Stimulated activated CD4-positive, alpha-beta T cell treated with anti-CD3 and anti-CD28 coated beads, Interleukin-12 subunit alpha, Interleukin-12 subunit beta, amount 100 ng/mL, for 24 hours (primary cell): Measurements from ENCODE around the gene SIK2.
"Not testable (repeated sequence)": the region's sequence is repeated elsewhere in the genome, so short reads cannot be mapped to it uniquely, and the experiment has no call there.

Experiments used
- DNase-seq, 2 experiments: peaks; one replicate each; pipeline ENCODE4 v3.0.0-alpha.2; 2020; ENCODE audit warnings: low read depth in 2 of 2

SIK2 gene

DNA sequence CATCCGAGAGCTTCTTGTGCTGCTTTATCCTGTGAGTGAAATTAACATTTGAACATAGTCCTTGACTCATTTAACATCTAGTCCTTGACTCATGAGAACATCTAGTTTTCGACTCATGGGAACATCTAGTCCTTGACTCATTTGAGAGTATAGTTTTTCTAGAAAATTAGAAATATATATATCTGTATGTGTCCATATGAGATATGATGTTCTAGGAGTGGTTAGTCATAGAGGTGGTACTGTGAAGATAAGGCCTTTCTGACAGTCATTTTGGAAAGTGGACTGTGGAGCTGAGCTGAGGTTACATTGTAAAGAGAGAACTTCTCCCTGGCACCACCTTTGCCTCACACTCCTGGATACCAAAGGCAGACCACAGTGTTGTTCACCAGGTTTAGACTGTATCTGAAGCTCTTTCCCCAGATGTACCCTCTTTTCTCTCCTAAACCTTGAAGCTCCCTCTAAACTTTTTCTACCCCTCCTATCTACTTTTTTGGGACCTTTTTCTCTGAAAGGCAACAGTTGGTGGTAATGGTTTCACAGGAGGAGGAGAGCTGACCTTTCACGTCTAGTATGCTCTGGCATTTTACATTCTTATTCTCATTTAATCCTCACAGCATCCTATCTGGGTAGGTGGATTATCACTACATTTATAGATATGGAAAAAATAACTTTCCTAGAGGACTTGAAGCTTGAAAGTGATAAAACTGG is 96.8 kb downstream of the SIK2 start:
- DNase-seq: no peak

DNA sequence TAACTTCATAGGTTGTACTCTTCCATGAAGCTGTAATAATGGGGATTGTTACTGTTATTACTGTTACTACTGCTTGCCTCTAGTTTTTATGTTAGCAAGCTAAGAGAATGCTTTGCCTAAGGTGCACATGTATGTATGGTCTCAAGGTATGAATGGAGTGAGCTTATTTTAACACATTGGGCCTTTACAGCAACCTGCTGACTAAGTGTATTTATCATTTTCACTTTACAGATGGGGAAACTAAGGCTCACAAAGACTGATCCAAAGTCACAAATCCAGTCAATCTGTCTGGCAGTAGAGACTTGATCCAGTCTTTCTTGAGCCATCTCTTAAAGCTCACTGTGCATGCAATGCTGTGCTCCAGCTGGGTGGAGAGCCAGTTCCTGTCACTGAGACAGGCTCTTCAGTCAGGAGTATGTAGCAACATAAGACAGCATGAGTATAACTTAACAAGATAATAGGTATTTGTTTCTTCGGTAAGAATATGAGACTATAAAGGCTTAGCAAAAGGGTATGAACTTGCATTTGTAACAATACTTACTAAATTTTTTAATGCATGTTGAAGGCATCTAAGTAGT is 97.4 kb downstream of the SIK2 start:
- DNase-seq: no peak

DNA sequence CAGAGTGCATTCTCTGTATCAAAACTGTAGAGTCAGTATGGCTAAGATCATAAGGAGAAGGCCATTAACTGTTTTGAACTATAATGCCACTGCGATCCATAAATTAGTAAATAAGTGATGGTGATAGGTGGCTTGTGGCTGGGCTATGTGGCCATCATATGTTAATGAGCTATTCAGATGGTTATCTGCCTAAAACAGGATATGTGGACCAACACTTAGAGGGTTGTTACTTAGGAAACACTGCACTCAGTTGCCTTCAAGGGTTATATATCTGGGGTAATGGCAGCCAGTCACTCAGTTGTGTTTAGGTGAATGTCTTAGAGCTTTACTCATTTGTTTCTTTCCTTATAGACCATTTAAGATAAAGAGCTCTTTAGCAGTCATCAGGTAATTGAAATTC is 97.9 kb downstream of the SIK2 start:
- no peak for DNase-seq

DNA sequence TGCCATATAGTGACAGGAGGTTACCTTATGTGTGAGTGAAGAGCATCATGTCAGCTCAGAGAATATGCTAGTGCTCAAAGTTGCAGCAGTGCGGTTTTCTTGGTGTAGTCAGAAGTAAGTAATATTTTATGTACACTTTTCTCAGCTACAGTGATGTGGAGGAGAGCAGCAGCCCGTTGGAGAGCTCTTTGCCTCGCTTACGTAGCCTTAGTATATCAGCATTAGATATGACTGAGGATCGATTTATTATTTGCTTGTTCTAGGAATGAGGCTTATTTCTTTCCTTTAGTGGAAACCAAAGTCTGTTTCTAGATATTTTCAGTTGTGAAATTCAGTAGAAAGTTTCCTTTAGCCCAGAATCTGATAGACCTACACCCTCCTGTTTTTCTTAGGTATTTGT is 100.4 kb downstream of the SIK2 start:
- DNase-seq: no peak

DNA sequence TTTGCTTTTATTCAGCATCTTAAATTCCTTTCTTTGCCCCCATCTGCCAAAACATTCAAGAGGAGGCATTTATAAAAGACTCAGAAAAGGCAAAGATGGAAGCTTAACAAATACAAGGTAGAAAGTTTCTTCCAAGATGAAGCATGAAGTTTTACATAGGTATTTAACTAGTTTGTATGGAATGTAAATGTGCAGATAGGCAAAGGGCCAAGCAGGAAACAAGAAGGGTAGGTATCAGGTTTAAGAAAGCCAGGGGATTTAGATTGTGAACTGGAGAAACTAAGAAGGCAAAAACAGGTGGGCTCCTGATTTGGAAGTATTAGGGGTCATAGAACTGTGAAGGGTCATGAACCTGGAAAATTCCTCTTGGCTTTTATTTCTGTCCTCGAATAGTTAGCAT is 101.3 kb downstream of the SIK2 start:
- no peak for DNase-seq

DNA sequence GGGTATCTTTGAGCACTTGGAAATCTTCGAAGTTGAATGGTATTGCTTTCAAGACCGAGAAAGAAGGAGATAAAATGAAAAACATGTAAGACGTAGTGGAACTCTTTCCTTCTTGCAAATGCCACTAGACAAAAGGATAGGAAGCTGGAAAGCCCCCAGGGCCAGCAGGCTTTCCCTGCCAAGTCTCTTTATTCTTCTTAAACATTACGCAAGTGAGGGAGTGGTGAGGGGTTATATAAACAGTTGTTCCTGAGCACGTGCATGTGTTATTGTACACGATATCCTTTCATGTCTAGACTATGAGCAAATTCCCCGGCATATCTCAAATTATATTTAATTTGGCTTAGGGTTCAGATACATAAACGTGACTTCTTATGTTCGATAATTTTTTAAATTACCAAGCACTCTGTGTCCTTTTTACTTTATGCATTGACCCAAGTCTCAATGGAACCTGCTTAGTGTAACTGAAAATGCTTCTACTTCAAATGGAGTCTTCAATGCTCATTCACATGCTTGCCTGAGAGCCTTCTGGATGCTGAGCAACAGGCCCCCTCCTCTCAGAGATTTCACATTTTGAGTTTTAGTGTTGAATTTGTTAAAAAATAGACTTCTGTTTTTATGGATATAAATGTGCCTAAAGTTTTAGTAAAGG is 104.9 kb downstream of the SIK2 start:
- no peak for DNase-seq

DNA sequence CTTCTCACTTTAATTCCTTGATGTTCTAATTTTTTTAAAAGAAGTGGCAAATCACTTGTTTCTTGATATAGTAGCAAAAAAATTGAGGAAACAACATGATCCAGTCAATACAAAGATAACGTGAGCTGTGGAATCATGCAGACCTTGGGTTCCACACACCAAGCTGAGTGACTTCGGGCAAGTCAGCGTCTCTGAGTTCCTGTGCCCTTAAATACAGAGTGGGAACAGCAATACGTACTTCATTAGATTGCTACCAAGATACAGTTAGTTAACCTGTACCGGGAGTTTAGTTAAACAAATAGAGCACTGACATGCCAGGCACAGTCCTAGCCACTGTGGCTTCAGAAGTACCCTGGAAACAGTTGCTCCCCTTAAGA is 105.4 kb downstream of the SIK2 start:
- DNase-seq: no peak

DNA sequence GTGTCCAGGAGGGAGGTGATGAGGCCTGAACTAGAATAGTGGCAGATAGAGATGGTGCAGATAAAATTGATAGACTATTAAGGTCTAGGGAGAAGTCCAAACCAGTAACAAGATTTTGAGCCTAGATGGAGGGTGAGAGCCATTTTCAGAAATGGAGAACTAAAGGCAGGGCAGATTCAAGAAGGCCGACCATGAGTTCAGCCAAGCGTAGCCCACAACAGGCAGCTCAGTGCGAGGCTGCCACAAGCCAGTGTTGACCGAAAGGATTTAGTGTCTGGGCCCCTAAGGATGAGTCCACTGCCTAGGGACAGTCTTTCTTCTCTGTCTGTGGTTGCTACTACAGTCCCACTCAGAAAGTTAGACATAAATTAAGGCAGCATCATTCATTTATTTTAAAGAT is 112.3 kb downstream of the SIK2 start:
- no peak for DNase-seq

DNA sequence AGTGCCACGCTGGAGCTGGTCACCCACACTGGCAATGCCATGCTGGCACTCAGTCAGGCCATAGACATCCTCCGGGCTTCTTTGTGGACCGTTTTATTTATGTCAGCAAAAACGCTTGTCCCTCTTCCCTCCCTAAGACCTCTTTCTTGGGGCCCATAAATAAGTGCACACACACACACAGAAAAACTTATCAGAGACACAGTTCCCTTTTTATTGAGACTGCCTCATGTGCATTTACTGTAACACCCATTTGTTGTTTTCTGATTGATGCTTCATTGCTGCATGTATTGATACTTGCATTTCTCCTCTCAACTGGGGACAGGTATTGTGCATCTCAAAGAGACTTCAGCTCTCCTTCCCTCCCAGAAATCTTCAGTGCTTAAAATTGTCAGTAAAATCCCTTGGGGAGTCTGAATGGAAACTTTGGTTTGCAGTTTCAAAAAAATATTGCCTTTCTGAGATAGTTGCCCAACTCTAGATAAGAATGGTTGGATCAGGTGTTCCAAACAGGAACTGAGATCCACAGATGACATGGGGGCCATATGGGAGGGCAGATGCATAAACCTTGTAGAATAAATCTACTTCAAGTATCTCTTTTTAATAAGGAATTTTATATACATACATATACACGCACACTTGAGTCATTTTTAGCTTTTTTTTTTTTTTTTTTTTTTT is 113.0 kb downstream of the SIK2 start:
- no peak for DNase-seq

DNA sequence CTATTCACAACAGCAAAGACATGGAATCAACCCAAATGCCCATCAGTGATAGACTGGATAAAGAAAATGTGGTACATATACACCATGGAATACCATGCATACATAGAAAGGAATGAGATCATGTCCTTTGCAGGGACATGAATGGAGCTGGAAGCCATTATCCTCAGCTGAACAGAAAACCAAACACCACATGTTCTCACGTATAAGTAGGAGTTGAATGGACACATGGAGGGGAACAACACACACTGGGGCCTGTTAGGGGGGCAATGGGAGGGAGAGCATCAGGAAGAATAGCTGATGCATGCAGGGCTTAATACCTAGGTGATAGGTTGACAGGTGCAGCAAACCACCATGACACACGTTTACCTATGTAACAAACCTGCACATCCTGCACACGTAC is 115.4 kb downstream of the SIK2 start:
- not testable (repeated sequence) for DNase-seq

DNA sequence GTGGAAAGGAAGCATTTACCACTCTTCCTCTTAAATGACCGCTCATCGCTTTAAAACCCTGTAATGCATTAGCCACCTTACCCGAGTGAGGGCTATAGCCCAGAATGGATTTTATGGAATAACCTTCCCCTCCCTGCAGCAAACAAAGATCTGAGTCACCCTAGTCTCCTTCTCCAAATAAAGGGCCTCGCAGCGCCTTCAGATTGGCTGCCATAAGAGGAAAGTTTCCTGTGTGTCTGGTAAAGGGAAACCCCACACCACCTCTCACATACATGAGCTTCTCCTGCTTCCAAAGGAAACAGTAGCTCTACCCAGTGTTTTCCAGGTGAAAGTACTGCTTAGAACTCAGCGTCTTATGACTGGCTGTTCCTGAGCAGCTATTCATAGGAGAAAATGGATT is 116.2 kb downstream of the SIK2 start:
- DNase-seq: no peak

DNA sequence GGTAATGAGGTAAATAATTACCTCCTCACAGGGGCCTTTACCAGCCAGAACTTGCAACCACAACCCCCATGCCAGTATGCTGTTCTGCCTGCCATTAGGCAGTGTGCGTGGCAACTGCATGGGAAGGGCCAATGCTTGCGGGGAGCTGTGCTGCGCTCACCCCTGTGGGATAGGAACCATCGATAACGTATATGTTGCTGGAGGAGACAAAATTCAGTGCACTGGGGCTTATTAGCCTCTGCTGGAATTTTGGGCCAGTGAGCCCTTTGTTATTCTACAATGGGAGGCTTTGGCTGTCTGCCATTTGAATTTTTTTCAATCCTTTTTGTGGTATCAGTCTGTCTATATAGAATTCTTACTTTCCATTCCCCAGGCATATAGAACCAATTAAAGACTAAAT is 116.6 kb downstream of the SIK2 start:
- no peak for DNase-seq

DNA sequence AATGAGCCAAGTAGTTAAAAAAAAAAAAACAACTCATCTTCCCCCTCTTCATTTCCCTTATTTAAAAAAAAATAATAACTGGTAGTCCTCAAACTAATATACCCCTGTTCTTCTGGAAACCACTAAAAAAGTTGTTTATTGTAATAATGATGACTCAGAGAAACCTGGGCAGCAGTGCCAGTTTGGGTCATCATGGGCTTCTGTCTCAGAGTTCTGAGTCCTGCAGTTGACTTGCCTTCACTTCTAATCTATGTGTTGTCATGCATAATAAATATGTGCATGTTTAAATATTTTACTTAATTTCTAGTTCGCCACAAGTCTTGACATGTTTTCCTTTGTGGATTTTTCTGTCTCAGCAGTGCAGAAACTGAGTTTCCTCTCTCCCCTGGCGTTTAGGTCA is 117.1 kb downstream of the SIK2 start:
- no peak for DNase-seq

DNA sequence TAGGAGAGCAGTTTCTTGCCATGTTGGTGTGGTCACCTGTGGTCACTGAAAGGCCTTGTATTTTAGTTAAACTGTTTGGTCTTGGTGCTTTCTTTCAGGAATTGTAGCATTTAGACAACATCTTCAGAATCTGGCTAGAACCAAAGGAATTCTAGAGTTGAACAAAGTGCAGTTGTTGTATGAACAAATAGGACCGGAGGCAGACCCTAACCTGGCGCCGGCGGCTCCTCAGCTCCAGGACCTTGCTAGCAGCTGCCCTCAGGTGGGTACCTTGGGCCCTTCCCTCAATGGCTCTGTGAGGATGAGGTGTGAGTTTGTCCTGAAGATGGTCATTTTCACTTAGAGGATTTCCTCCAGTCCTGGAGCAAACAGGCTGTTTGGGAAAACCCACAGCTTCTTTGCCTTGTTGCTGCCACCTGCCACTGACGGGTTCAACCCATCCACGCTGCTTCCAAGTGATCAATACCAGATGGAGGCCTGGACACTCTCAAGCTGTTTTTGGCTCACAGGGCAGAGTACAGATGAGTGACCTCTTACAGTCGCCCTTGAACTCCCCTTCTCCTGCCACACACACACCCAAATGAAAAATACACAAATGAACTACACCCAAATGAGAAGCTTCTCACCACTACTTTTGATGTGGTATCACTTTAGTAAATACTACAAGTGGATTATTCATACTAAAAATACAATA is 118.7 kb downstream of the SIK2 start:
- no peak for DNase-seq

DNA sequence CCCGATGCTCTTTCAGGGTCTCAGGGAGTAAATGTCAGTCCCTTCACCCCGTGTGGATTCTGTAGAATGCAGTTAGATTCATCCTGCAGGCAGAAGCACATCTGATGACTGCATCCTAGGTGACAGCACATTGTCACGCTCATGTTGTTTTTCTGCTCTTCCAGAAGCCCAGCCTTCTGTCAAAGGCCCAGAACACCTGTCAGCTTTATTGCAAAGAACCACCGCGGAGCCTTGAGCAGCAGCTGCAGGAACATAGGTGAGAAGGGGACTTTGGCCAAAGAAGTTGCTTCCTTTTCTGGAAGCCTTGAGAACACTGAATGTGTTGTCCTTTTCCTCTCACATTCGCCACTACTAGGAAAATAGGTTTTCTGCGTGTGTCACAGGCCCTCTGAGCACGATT is 120.3 kb downstream of the SIK2 start:
- no peak for DNase-seq

DNA sequence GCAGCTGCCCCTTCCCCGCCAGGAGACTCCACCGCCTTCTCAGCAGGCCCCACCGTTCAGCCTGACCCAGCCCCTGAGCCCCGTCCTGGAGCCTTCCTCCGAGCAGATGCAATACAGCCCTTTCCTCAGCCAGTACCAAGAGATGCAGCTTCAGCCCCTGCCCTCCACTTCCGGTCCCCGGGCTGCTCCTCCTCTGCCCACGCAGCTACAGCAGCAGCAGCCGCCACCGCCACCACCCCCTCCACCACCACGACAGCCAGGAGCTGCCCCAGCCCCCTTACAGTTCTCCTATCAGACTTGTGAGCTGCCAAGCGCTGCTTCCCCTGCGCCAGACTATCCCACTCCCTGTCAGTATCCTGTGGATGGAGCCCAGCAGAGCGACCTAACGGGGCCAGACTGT is 121.3 kb downstream of the SIK2 start:
- no peak for DNase-seq

DNA sequence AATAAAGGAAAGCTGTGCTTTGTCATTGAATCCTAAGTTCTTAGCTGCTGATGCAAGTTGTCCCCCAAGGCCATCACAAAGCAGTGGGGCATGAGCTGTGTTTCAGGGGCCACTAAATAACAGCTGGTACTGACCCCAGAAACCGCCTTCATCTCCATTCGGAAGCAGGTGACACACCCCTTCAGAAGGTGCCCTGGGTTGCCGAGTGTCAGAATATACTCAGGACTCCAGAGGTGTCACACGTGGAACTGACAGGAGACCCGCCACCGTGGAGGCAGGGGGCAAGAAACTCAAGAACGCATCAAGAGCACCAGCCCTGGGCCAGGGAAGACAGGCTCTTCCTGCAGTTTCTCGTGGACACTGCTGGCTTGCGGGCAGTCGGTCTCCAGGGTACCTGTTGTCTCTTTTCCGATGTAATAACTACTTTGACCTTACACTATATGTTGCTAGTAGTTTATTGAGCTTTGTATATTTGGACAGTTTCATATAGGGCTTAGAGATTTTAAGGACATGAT is 122.4 kb downstream of the SIK2 start:
- DNase-seq: no peak

DNA sequence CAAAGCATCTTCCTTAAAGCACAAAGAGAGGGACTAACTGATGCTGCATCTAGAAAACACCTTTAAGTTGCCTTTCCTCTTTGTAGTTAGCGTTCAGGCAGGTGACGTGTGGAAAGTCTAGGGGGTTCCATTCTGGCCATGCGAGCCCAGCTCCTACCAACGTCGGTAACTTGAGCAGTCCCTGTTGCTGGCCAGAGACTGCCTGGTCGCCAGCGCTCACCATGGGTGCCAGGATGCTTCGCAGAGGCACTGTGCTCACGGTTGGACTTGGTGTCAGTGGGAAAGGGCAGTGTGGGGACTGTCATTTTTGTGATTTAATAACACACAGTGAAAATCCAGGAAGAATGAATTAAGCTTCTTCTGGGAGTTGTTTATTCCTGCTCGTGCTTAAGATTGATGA is 123.4 kb downstream of the SIK2 start:
- DNase-seq: no peak

DNA sequence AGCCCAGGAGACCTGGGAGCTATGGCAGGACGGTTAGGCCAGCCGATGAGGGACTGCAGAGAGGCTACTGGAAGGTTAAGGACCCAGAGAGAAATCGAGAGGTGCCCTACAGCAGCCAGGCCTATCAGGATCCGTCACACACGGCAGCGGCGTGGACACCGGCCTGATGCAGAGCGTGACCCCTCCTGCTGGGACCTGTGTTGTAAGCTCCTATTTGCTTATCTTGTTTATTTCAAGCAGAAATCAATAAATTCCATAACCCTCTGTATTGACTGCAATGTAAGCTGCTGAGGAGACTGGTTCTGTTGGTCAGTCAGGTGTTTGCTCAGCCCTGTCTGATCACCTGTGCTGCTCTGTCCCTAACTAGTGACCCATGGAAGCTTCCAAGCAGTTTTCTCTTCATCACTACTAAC is 124.1 kb downstream of the SIK2 start:
- DNase-seq: no peak

DNA sequence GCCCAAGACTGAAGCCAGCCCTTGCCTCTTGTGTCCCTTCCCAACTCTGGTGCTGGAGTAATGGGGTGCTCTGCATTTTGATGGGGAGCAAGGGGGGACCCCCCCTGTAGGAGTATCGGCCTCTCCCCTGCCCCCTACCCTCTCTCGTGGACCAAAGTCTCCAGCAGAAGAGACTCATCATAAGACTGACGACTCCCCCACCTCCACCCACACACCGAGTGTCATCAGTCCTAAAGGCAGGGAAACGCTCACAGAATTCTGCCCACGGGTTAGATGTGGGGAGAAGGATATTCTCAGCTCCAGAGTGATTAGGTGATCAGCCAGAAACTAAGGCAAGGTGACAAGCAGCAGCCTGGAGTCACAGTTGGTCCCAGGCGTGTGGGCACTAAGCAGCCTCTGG is 125.2 kb downstream of the SIK2 start:
- no peak for DNase-seq

DNA sequence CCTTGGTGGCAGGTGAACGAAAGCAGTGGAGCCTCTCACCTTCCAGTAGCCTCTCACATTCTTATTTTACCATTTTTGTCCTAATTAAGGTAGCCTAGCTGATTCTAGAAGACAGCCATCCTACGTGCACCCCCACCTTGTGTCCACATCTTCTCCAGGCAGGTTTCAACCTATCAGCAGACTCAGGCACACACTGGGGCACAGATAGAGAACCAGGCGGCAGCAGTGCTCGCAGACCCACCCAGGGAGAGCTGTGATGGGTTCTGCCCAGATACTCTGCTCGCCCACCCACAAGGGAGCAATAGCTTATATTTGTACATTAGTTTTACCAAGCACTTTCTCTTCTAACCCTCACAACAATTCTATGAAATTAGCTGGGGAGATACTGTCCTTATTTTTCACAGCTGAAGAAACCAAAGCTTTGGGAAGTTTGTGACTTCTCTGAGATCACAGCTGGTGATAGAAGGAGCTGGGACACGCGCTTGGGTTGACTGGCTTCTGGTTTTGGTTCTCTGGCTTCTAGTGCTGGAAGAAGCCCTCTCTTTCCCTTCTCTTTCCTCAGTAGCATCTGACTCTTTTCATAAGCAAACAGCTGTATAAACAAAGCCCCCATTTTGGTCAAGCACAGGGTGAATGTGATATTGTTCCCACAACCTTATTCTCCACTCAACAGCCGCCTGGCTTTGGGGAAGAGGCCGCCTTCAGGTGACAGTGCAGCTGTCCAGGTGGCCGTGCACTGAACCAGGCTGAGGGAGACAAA is 127.0 kb downstream of the SIK2 start:
- DNase-seq: no peak
